OCI-LY3 (cell line): ENCODE data around the gene EXD3.

Experiments used
- H2AFZ ChIP-seq: fragments of 200-600, 300-600 bp; shearing (Covaris generic); 2 replicates; pipeline ENCODE4 v1.6.0; 2014; ENCODE audit warnings: antibody characterized with exemption, low read depth, low read length
- H3K27ac ChIP-seq: fragments of 200-600, 300-600 bp; sonication (generic); 2 replicates; pipeline ENCODE4 v1.5.1; 2014; ENCODE audit warnings: mild to moderate bottlenecking, low read length, moderate library complexity, mixed read lengths
- H3K27me3 ChIP-seq: fragments of 200-600, 300-600 bp; sonication (generic); 2 replicates; pipeline ENCODE4 v1.6.1; 2014; ENCODE audit warnings: low read depth, low read length, mixed read lengths
- H3K36me3 ChIP-seq: fragments of 200-600, 300-600 bp; sonication (generic); replicated peaks from 2 replicates; pipeline ENCODE3; 2014; ENCODE audit warnings: low read depth, low read length, mixed read lengths
- H3K4me1 ChIP-seq: fragments of 300-600, 200-600 bp; sonication (generic); 2 replicates; pipeline ENCODE4 v1.6.1; 2014; ENCODE audit warnings: low read length, mixed read lengths
- H3K4me2 ChIP-seq: fragments of 200-600, 300-600 bp; sonication (generic); 2 replicates; pipeline ENCODE4 v1.6.1; 2014; ENCODE audit warnings: low read length, mixed read lengths
- H3K4me3 ChIP-seq: fragments of 300-600, 200-600 bp; sonication (generic); 2 replicates; pipeline ENCODE4 v1.5.1; 2014; ENCODE audit warnings: antibody characterized with exemption, mild to moderate bottlenecking, low read length, moderate library complexity
- H3K79me2 ChIP-seq: fragments of 300-600, 200-600 bp; shearing (Covaris generic); 2 replicates; pipeline ENCODE4 v1.6.1; 2014; ENCODE audit warnings: mild to moderate bottlenecking, low read length, mixed read lengths
- H3K9ac ChIP-seq: fragments of 300-600, 200-600 bp; shearing (Covaris generic); 2 replicates; pipeline ENCODE4 v1.6.0; 2014; ENCODE audit warnings: mild to moderate bottlenecking, low read length, moderate library complexity
- H3K9me3 ChIP-seq: fragments of 200-600, 300-600 bp; shearing (Covaris generic); 2 replicates; pipeline ENCODE4 v1.6.1; 2014; ENCODE audit warnings: low read length, mixed read lengths; ENCODE audit not compliant: insufficient read depth
- H4K20me1 ChIP-seq: fragments of 200-600, 300-600 bp; sonication (generic); 2 replicates; pipeline ENCODE4 v1.6.1; 2016; ENCODE audit warnings: low read length, mixed read lengths; ENCODE audit not compliant: insufficient read depth
- CTCF ChIP-seq: fragments of 200-600, 300-600 bp; sonication (generic); IDR thresholded peaks from 2 replicates; pipeline ENCODE4 v1.5.1; 2014; ENCODE audit warnings: antibody characterized with exemption, low read length, low read depth
- EZH2phosphoT487 ChIP-seq: fragments of 200-600 bp; shearing (Covaris generic); IDR thresholded peaks from 2 replicates; pipeline ENCODE4 v1.6.1; 2018; ENCODE audit warnings: antibody characterized with exemption, mixed run types, low read depth

Gene EXD3

GRCh38 chr9:137429546-137429890 is 6.6 kb upstream of the EXD3 start:
- Histone ChIP-seq H3K4me1 (peaks cover 21% of the 10 kb centered on the region), H3K79me2 (no peaks in the 10 kb centered on the region), H3K9me3 (no peaks in the 10 kb centered on the region), H3K9ac (peak overlapping the region; percentile 65), H3K27me3 (peaks cover 8% of the 10 kb centered on the region), H3K4me3 (peak overlapping the region; percentile 81), H4K20me1 (no peaks in the 10 kb centered on the region), H3K27ac (no peak overlapping the region), H3K36me3 (no peaks in the 10 kb centered on the region), H3K4me2 (peak overlapping the region; percentile 86), H2AFZ (peak overlapping the region; percentile 36; the same call in 1 of the 2 replicates)
- TF ChIP-seq EZH2phosphoT487 = no peak
- no peak for TF ChIP-seq CTCF

GRCh38 chr9:137428841-137429545 is 6.0 kb upstream of the EXD3 start:
- TF ChIP-seq EZH2phosphoT487 = no peak
- Histone ChIP-seq H2AFZ (no peak overlapping the region; the same call in 1 of the 2 replicates), H3K27me3 (peaks cover 8% of the 10 kb centered on the region), H3K4me2 (peak overlapping the region; percentile 86), H3K4me1 (peaks cover 26% of the 10 kb centered on the region), H3K9me3 (no peaks in the 10 kb centered on the region), H3K9ac (0 out of 2 replicates have a peak overlapping the region, but pooled peaks have one; percentile 65), H3K27ac (no peak overlapping the region), H3K4me3 (peak overlapping the region; percentile 81), H4K20me1 (no peaks in the 10 kb centered on the region), H3K36me3 (no peaks in the 10 kb centered on the region), H3K79me2 (no peaks in the 10 kb centered on the region)

GRCh38 chr9:137428311-137428630 is 5.3 kb upstream of the EXD3 start:
- TF ChIP-seq CTCF (0 out of 2 replicates have a peak, but pooled peaks have one; percentile 6), EZH2phosphoT487 (no peak)
- no peaks in the 10 kb centered on the region for H3K79me2 ChIP-seq
- peaks cover 8% of the 10 kb centered on the region for H3K27me3 ChIP-seq
- H3K4me3 ChIP-seq = no peak overlapping the region
- no peaks in the 10 kb centered on the region for H4K20me1 ChIP-seq
- no peak overlapping the region for H3K27ac ChIP-seq
- no peaks in the 10 kb centered on the region for H3K36me3 ChIP-seq
- no peak overlapping the region for H3K9ac ChIP-seq
- no peak overlapping the region for H3K4me2 ChIP-seq
- peaks cover 30% of the 10 kb centered on the region for H3K4me1 ChIP-seq
- H2AFZ ChIP-seq = no peak overlapping the region
- H3K9me3 ChIP-seq = no peaks in the 10 kb centered on the region

- no peak for TF ChIP-seq EZH2phosphoT487
- no peak for TF ChIP-seq CTCF
These were observed 4.7 kb upstream of the EXD3 start for GRCh38 chr9:137427454-137428310.

More at GRCh38 chr9:137427454-137428310, 4.7 kb upstream of the EXD3 start:
- no peak overlapping the region for H2AFZ ChIP-seq
- H3K9ac ChIP-seq = no peak overlapping the region
- no peak overlapping the region for H3K4me2 ChIP-seq
- H3K27me3 ChIP-seq = peaks cover 8% of the 10 kb centered on the region
- H3K9me3 ChIP-seq = no peaks in the 10 kb centered on the region
- H3K79me2 ChIP-seq = no peaks in the 10 kb centered on the region; the same call in 1 of the 2 replicates
- no peaks in the 10 kb centered on the region for H4K20me1 ChIP-seq
- no peak overlapping the region for H3K27ac ChIP-seq
- no peak overlapping the region for H3K4me3 ChIP-seq
- peaks cover 30% of the 10 kb centered on the region for H3K4me1 ChIP-seq
- no peaks in the 10 kb centered on the region for H3K36me3 ChIP-seq
